ENCODE results near the gene SUCNR1.
"Not testable (repeated sequence)": the region's sequence is repeated elsewhere in the genome, so short reads cannot be mapped to it uniquely, and the experiment has no call there.

Gene SUCNR1

GRCh38 chr3:151873398-151873797, at the start of gene SUCNR1:
SUCNR1 (plus strand) TSS chr3:151873643; CDS start chr3:151879893, 6,250 bp downstream.
- DNase-seq (ENCODE audit: low read depth in 2 of 2), result no peak

- DNase-seq (ENCODE audit: low read depth in 2 of 2), result no peak
Measured at GRCh38 chr3:151827816-151828215, 45.6 kb upstream of the SUCNR1 start.

GRCh38 chr3:151835751-151836525, 37.5 kb upstream of the SUCNR1 start:
- no peak for DNase-seq (ENCODE audit: low read depth in 2 of 2)

- DNase-seq (ENCODE audit: low read depth in 2 of 2), result no peak
Measured at GRCh38 chr3:151837057-151837456, 36.4 kb upstream of the SUCNR1 start.

GRCh38 chr3:151838574-151839312, 34.7 kb upstream of the SUCNR1 start:
- DNase-seq (ENCODE audit: low read depth in 2 of 2), result peak in 1 of 2 donors; percentile 15

GRCh38 chr3:151839313-151839631, 34.2 kb upstream of the SUCNR1 start:
- DNase-seq (ENCODE audit: low read depth in 2 of 2), result no peak

GRCh38 chr3:151841801-151842200, 31.6 kb upstream of the SUCNR1 start:
- DNase-seq (ENCODE audit: low read depth in 2 of 2), result no peak

- no peak for DNase-seq (ENCODE audit: low read depth in 2 of 2)
Measured at GRCh38 chr3:151843275-151843674, 30.2 kb upstream of the SUCNR1 start.

GRCh38 chr3:151845306-151845905, 28.0 kb upstream of the SUCNR1 start:
- no peak for DNase-seq (ENCODE audit: low read depth in 2 of 2)

- DNase-seq (ENCODE audit: low read depth in 2 of 2), result not testable (repeated sequence)
Measured at GRCh38 chr3:151850065-151850464, 23.4 kb upstream of the SUCNR1 start.

- no peak for DNase-seq (ENCODE audit: low read depth in 2 of 2)
Measured at GRCh38 chr3:151852074-151852811, 21.2 kb upstream of the SUCNR1 start.

GRCh38 chr3:151856118-151856517, 17.3 kb upstream of the SUCNR1 start:
- no peak for DNase-seq (ENCODE audit: low read depth in 2 of 2)

- no peak for DNase-seq (ENCODE audit: low read depth in 2 of 2)
Measured at GRCh38 chr3:151856641-151857040, 16.8 kb upstream of the SUCNR1 start.

GRCh38 chr3:151859233-151859673, 14.2 kb upstream of the SUCNR1 start:
- no peak for DNase-seq (ENCODE audit: low read depth in 2 of 2)

GRCh38 chr3:151859905-151860304, 13.5 kb upstream of the SUCNR1 start:
- DNase-seq (ENCODE audit: low read depth in 2 of 2), result no peak

- DNase-seq (ENCODE audit: low read depth in 2 of 2), result no peak
Measured at GRCh38 chr3:151863611-151864010, 9.8 kb upstream of the SUCNR1 start.

GRCh38 chr3:151864423-151865101, 8.9 kb upstream of the SUCNR1 start:
- no peak for DNase-seq (ENCODE audit: low read depth in 2 of 2)

GRCh38 chr3:151866711-151867410, 6.6 kb upstream of the SUCNR1 start:
- no peak for DNase-seq (ENCODE audit: low read depth in 2 of 2)

- DNase-seq (ENCODE audit: low read depth in 2 of 2), result no peak
Measured at GRCh38 chr3:151867666-151868065, 5.8 kb upstream of the SUCNR1 start.

GRCh38 chr3:151869181-151869580, 4.3 kb upstream of the SUCNR1 start:
- DNase-seq (ENCODE audit: low read depth in 2 of 2), result no peak
